ENCODE results near the gene CBR4. TPM values are rescaled to one million over a fixed set of nuclear protein-coding genes. Genes with fewer than 3 reads are reported as not detected.

Gene CBR4
- total RNA-seq, 1 experiment from 2014 or later: 31.6 TPM

GRCh38 chr4:169017971-169018370 is 7.9 kb upstream of the CBR4 start:
- TF ChIP-seq CTCF (conservative IDR thresholded peaks at IDR 0.05; ENCODE audit: low read depth, low read length): no peak
- no peak for TF ChIP-seq EZH2 (IDR thresholded peaks at IDR 0.05; ENCODE audit: borderline replicate concordance, low read depth, low read length, poor library complexity, severe bottlenecking)
- peaks cover 13% of the 10 kb centered on the region for H3K4me1 ChIP-seq (ENCODE audit: insufficient read depth, low read length, poor library complexity, severe bottlenecking)
- no peaks in the 10 kb centered on the region for H3K36me3 ChIP-seq (ENCODE audit: insufficient read depth, low read length, poor library complexity, severe bottlenecking)
- BruUV-seq (replicated peaks): no TSS peak
- POLR2A ChIA-PET (ENCODE audit: low non-redundant PET): no interaction called here
- no peaks in the 10 kb centered on the region for H3K9me3 ChIP-seq (ENCODE audit: low read depth, low read length, poor library complexity, severe bottlenecking)
- peak; percentile 59 for DNase-seq (ENCODE audit: low spot score)
- CTCF ChIA-PET: no interaction called here
- H3K27me3 ChIP-seq (replicated peaks; ENCODE audit: insufficient read depth, low read depth, low read length, poor library complexity): no peaks in the 10 kb centered on the region
- intact Hi-C loops (cut with micrococcal nuclease; ENCODE audit: unreplicated experiment): no loop called here
- no peak overlapping the region for H3K4me3 ChIP-seq (ENCODE audit: low read depth, low read length, poor library complexity, severe bottlenecking)
- no peak overlapping the region for H3K27ac ChIP-seq (ENCODE audit: low read depth, low read length, poor library complexity, severe bottlenecking)

- no TSS peak for BruUV-seq (replicated peaks)
- H3K9me3 ChIP-seq (ENCODE audit: low read depth, low read length, poor library complexity, severe bottlenecking): no peaks in the 10 kb centered on the region
- no peak for DNase-seq (ENCODE audit: low spot score)
- ChIA-PET CTCF (no interaction called here), POLR2A (ENCODE audit: low non-redundant PET) (no interaction called here)
- intact Hi-C loops (cut with micrococcal nuclease; ENCODE audit: unreplicated experiment): no loop called here
- H3K4me3 ChIP-seq (ENCODE audit: low read depth, low read length, poor library complexity, severe bottlenecking): no peak overlapping the region
- H3K27ac ChIP-seq (ENCODE audit: low read depth, low read length, poor library complexity, severe bottlenecking): no peak overlapping the region
- TF ChIP-seq EZH2 (IDR thresholded peaks at IDR 0.05; ENCODE audit: borderline replicate concordance, low read depth, low read length, poor library complexity, severe bottlenecking) (no peak), CTCF (conservative IDR thresholded peaks at IDR 0.05; ENCODE audit: low read depth, low read length) (no peak)
- no peaks in the 10 kb centered on the region for H3K36me3 ChIP-seq (ENCODE audit: insufficient read depth, low read length, poor library complexity, severe bottlenecking)
- H3K4me1 ChIP-seq (ENCODE audit: insufficient read depth, low read length, poor library complexity, severe bottlenecking): peaks cover 13% of the 10 kb centered on the region
- no peaks in the 10 kb centered on the region for H3K27me3 ChIP-seq (replicated peaks; ENCODE audit: insufficient read depth, low read depth, low read length, poor library complexity)
Observed at GRCh38 chr4:169015186-169015623, 5.2 kb upstream of the CBR4 start.

GRCh38 chr4:169014586-169014985 is 4.5 kb upstream of the CBR4 start:
- Histone ChIP-seq H3K27ac (ENCODE audit: low read depth, low read length, poor library complexity, severe bottlenecking) (no peak overlapping the region), H3K4me3 (ENCODE audit: low read depth, low read length, poor library complexity, severe bottlenecking) (no peak overlapping the region), H3K4me1 (ENCODE audit: insufficient read depth, low read length, poor library complexity, severe bottlenecking) (peaks cover 13% of the 10 kb centered on the region), H3K36me3 (ENCODE audit: insufficient read depth, low read length, poor library complexity, severe bottlenecking) (no peaks in the 10 kb centered on the region), H3K9me3 (ENCODE audit: low read depth, low read length, poor library complexity, severe bottlenecking) (no peaks in the 10 kb centered on the region), H3K27me3 (replicated peaks; ENCODE audit: insufficient read depth, low read depth, low read length, poor library complexity) (no peaks in the 10 kb centered on the region)
- no peak for DNase-seq (ENCODE audit: low spot score)
- ChIA-PET POLR2A (ENCODE audit: low non-redundant PET) (interaction anchor here (0.6 kb wide), 1 partner anchor 269 kb away, joined by 8 read pairs; no protein-coding TSS in a partner anchor), CTCF (no interaction called here)
- no peak for TF ChIP-seq EZH2 (IDR thresholded peaks at IDR 0.05; ENCODE audit: borderline replicate concordance, low read depth, low read length, poor library complexity, severe bottlenecking)
- no peak for TF ChIP-seq CTCF (conservative IDR thresholded peaks at IDR 0.05; ENCODE audit: low read depth, low read length)
- intact Hi-C loops (cut with micrococcal nuclease; ENCODE audit: unreplicated experiment): loop anchor here (5.0 kb wide), 1 partner anchor 258 kb away; the partner anchor contains the start of gene SH3RF1
- no TSS peak for BruUV-seq (replicated peaks)

Data from A673 (cell line).